Stimulated activated CD8-positive, alpha-beta memory T cell treated with anti-CD3 and anti-CD28 coated beads, Interleukin-7, amount 100 ng/mL, for 1 hour (primary cell): Measurements from ENCODE around the gene DRC1.
"Not testable (repeated sequence)": the region's sequence is repeated elsewhere in the genome, so short reads cannot be mapped to it uniquely, and the experiment has no call there.

ENCODE experiments used
- DNase-seq, 2 donors: peaks; one replicate each; pipeline ENCODE4 v3.0.0-alpha.2; 2020; ENCODE audit warnings: low read depth in 2 of 2

The DRC1 gene

DNA sequence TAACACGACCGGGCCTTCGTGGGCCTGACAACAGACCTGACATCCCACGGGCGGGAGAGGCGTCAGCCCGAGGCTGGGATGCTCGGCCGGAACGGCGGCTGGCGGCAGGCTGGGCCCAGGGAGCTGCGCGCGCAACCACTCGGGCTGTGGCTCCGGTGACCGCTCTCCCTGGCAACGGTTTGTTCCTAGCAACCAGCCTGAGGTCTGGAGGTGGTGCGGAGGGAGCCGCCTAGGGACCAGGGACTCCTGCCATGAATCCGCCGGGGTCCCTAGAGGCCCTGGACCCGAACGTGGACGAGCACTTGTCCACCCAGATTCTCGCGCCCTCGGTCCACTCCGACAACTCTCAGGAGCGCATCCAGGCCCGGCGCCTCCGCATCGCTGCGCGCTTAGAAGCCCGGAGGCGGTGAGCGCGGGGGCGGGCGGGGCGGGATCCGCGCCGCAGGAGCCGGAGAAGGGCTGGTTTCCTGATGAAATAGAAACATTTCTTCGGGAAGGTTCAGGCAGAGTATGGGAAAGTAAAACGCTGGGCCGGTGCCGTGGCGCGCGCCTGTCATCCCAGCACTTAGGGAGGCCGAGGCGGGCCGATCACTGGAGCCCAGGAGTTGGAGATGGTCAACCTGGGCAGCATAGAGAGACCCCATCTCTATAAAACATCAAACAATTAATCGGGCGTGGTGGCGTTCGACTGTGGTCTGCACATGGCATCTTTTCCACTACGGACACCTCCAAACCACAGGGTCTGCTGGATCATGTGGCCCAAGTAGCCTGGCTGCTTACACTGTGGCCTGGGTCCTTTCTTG, at the start of gene DRC1:
Gene DRC1, plus strand, starts transcription at position 182 of the 803 bp plus-strand sequence. Its CDS starts 70 bp downstream, at position 252.
- DNase-seq = no peak

DNA sequence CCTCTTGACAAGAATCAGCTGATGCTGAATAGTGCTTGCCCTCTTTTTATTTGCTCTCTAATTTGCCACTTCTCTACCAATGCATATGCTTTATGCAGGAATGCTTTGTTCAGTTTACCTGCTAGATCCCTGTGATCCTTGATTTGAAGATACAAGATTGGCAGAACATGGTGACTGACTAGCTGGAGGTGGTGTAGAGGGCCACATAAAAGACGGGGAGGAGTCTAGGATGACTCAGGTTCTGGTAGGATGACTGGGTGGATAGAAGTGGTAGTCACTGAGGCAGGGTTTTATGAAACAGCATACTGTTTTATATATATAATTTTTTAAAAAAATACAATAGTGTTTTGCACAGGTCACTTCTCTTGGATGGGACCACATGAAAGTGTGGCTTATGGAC, 48.8 kb upstream of the DRC1 start:
- no peak for DNase-seq

DNA sequence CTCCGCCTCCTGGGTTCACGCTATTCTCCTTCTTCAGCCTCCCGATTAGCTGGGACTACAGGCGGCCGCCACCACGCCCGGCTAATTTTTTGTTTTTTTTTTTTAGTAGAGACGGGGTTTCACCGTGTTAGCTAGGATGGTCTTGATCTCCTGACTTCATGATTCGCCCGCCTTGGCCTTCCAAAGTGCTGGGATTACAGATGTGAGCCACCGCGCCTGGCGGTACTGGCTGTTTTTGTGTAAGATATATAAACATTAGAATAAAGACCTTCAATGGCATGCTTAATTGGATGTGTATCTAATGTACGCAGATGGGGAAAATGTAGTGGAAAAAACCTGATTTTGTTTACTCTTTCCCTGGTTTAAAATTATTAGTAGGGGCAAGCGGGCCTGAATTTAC, 47.3 kb upstream of the DRC1 start:
- not testable (repeated sequence) for DNase-seq

DNA sequence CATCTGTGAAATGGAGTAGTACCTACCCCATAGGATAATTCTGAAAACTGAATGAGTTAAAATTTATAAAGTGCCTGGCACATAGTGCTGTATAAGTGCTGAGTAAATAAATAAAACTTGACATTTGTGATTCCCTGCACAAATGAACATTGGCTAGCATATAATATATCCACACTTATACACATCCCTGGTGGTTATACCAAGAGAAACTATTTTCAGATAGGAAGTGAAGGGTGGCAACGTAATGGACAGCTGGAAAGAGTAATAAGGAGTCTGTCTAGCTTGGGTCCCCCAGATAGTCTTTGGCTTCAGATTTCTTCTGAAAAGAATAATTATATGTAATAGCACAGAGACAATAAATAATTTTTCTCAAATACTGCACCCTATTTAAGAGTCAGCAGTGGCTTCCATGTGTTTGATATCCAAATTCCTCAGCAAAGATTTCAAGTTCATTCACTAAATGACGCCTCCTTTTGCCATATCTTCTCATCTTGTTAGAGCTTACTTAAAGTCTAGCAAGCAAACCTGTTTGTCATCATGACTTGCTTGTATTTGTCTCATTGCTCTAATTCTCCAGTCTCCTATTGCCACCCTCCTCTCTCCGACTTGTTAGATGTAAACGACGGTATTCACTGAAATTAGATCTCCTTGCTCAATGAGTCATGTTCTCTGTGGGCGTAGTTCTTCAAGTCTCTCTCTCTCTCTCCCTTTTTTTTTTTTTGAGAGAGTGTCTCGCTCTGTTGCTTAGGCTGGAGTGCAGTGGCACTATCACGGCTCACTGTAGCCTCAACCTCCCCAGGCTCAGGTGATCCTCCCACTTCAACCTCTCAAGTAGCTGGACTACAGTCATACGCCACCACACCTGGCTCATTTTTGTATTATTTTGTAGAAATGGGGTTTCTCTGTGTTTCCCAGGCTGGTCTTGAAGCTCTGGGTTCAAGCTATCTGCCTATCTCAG, 46.4 kb upstream of the DRC1 start:
- no peak for DNase-seq

DNA sequence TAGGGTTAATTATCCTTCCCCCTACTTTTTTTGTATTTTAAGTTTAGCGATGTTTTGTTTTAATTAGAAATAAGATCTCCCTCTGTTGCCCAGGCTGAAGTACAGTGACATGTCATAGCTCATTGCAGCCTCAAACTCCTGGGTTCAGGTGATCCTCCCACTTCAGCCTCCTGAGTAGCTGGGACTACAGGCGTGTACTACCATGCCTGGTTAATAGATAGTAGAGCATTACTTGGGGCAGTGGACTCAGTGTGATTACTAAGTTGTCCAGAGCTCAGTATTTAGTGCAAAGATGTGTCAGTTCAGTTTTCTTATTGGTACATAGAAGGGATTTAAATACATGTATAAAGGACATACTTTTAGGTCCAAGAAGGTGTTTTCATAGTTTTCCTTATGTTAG, 45.6 kb upstream of the DRC1 start:
- no peak for DNase-seq

DNA sequence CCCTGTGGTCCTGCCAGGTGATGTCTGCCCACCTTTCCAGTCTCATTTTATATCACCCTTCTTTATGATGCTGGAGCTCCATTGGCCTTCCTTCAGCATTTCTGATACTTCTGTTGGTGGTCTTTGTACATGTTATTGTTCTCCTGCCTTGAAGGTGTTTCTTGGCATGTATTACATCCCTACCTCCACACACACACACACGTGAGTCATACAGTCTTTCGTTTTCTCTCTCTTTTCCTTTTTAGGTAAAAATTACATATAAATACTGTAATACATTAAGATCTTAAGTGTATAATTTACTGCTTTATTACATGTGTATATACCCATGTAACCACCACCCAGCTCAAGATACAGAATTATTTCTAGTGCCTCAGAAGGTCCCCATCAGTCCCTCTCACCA, 44.9 kb upstream of the DRC1 start:
- DNase-seq = no peak

DNA sequence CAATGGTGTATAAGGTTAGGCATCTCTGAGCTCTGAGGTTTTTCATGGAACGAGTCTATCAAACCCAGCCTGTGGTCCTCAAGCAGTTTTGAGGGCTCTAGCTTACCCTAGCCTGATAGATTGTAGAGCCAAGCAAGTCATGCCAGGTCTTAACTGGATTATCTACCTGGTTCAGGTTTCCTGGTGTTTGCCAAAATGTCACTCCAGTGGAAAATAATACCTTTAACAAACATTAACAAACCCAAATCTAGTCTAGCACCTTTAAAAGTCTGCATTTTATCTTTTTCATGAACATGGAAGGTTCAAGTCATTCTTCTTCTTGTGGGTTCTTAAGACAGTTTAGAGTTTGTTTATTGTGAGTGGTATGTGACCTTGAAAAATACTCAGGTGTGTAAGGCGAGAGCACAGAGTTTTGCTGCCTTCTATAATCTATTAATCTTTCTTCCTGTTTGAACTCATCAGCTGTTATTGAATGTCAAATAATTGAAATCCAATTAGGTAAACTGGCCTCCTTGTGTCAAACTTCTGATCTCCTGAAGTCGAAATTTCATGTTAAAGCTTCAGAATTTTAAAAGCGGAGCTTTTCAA, 41.7 kb upstream of the DRC1 start:
- DNase-seq = no peak

DNA sequence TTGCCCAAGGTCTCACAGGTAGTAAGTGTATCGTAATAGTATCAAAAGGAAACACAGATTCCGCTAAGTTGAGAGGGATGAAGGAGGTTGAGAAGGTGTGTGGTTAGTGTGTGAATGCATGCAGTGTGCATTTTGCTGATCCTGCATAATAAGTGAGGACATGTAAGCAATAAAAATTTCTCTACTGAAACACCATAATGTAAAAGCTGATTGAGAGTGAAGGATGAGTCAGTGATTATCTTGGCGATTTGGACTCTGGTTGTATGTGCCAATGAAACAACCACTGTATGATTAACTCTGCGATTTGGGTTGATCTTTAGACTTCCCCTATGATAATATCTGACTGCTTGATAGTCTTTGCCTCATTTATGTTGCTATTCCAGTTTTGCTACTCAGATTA, 38.4 kb upstream of the DRC1 start:
- no peak for DNase-seq

DNA sequence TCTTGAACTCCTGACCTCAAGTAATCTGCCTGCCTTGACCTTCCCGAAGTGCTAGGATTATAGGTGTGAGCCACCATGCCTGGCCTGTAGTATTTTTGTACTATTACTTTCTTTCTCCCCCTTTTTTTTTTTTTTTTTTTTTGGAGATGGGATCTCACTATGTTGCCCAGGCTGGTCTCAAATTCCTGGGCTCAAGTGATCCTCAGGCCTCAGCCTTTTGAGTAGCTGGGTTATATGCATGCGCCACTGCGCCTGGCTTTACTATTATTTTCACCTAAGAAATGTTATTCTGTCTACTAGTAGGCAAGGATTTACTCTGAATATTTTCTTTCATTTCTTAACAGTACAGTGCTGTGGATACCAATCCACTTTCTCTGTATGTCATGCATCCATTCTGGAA, 37.8 kb upstream of the DRC1 start:
- DNase-seq = no peak

DNA sequence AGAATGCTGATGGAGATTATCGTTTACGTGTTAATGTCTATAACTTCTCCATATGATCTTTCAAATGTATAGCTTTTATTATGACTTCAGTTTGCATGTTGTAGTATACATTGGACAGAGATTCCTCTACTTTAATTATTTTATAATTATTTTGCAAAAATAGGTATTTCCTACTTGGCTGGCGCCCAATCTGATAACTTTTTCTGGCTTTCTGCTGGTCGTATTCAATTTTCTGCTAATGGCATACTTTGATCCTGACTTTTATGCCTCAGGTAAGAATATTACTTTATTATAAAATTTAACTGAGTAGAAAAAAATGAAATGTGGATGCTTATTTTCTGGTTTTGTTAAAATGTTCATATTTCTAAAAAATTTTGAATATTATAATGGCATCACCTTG, 37.1 kb upstream of the DRC1 start:
- DNase-seq = no peak

DNA sequence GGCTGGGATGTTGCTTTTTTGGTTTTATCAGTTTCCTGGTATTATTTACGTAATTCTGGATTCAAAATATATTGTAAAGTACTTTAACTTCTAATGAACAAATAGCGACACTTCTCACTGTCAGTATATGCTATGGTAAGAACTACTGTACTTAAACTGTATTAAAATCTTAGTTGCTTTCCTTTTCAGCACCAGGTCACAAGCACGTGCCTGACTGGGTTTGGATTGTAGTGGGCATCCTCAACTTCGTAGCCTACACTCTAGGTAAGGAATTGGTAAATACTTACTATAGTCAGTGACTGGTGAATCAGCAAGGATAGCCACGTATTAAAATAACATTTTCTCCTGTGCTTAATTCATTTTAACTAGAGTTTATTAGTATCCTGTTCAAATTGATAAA, 34.8 kb upstream of the DRC1 start:
- no peak for DNase-seq

DNA sequence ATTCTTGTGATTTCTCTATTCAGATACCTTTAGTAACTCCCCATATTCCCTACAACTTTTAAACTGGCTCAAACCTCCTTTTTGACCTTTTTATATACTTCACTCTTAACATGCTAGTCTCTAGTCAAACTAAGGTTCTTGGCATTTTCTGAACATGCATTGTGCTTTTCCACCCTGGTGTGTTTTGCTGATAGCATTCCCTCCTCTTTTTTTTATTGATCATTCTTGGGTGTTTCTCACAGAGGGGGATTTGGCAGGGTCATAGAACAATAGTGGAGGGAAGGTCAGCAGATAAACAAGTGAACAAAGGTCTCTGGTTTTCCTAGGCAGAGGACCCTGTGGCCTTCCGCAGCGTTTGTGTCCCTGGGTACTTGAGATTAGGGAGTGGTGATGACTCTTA, 32.1 kb upstream of the DRC1 start:
- not testable (repeated sequence) for DNase-seq

DNA sequence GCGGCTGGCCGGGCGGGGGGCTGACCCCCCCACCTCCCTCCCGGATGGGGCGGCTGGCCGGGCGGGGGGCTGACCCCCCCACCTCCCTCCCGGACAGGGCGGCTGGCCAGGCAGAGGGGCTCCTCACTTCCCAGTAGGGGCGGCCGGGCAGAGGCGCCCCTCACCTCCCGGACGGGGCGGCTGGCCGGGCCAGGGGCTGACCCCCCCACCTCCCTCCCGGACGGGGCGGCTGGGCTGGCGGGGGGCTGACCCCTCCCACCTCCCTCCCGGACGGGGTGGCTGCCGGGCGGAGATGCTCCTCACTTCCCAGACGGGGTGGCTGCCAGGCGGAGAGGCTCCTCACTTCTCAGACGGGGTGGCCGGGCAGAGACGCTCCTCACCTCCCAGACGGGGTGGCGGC, 30.8 kb upstream of the DRC1 start:
- DNase-seq = not testable (repeated sequence)

DNA sequence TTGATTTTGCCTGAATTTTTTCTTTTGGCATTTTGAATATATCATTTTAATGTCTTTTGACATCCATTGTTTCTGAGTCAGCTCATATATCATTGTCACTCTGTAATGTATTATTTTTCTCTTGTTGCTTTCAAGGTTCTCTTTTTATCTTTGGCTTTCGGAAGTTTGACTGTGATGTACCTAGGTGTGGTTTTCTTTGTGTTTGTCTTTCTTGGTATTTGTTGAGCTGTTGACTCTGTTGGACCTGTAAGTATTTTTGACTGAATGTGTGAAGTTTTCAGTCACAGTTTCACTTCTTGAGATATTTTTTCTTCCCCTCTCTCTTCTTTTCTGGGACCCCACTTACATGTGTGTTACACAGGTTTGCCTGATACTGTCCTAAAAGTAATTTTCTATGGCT, 24.9 kb upstream of the DRC1 start:
- no peak for DNase-seq

DNA sequence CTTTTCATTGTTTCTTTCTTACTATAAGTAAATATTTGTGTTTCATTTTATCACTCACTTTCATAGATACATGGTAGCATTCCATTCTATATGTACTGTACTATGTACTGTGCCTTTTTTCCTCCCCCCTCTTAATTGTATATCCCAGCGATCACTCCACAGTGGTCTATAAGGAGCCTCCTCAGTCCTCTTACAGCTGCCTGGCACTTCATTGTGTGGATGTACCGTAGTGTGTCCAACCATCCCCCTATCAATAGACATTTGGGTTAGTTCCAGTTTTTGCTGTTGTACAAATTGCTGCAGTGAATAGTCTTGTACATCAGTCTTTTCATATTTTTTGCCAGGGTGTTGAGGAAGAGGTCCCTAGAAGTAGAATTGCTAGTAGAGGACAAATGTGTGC, 21.4 kb upstream of the DRC1 start:
- DNase-seq = no peak

DNA sequence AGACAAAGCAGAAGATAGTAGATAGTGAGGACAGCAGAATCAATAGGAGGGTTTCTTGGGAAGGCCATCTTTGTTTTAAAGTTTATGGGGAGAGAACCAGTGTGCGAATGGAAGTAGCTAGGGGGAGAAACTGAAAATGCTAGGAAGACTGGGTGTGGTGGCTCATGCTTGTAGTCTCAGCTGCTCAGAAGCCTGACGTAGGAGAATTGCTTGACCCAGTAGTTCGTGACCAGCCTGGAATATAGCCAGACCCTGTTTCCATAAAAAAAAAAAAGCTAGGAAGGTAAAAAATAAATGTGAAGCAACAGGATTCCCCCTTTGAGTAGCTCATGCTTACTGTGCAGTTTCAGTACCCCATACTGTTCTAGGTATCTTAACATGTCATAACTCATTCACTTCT, 19.2 kb upstream of the DRC1 start:
- DNase-seq = no peak

DNA sequence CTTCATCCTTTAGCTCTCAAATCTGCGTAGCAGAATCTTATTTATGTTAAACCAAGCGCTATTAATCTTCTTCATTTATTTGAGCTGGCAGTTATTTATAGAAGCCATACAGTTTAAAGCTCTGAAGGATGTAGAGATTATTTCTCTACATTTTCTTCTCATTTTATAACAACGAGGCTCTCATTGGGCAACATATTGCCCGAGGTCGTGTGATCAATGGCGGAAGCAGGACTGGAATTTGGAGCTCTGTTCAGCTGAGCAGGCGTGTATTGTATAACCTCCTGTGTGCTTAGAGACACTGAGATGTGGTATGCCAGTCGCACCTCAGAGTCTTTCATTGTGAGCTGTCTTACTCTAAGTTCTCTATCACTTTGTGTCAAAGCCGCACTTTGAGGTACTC, 17.5 kb upstream of the DRC1 start:
- no peak for DNase-seq

DNA sequence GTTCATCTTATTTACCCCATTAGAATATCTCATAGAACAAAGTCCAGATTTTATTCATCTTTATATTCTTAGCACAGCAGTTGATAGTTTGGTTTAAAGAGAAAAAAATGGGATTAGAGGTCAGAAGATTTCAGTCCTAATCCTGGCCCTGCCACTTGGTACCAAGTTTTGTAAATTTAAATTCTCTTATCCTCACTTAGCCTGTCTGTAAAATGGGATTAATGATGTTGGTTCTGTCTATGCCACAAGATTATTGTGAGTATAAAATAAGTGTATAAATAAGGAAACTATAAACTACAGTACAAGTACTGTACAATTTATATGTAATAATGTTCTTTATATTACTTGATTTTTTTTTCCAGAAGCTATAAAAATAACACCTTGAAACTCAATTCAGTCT, 17.1 kb upstream of the DRC1 start:
- no peak for DNase-seq

DNA sequence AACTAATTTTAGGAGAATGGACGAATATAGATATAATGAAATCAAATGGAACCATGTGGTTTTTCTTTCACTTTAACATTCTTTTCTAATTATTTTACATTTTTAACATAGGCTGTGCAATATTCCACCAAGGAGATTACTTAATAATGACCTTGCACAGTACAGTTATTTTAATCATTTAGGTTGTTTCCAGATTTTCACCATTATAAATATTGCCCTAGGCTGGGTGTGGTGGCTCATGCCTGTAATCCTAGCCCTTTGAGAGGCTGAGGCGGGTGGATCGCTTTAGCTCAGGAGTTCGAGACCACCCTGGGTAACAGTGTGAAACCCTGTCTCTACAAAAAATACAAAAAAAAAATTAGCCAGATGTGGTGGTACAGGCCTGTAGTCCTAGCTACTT, 14.5 kb upstream of the DRC1 start:
- no peak for DNase-seq

DNA sequence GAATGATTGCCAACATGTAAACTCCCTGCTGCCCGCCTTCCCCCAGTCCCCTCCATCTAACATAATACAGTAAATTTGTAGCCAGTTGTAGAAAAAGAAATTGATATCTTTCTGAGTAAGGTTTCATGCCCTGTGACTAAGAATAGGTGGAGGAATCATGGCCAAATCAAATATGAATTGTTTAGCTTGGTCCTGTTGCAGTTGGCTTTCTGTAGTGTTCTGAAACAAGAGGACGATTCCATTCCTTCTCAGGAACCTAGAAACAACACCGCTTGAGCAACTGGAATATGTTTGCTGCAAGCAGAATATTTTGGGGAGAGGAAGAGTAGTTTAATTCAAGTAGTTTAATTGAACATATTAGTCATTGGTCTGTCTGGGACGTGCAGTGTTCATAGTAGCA, 7.0 kb upstream of the DRC1 start:
- no peak for DNase-seq

DNA sequence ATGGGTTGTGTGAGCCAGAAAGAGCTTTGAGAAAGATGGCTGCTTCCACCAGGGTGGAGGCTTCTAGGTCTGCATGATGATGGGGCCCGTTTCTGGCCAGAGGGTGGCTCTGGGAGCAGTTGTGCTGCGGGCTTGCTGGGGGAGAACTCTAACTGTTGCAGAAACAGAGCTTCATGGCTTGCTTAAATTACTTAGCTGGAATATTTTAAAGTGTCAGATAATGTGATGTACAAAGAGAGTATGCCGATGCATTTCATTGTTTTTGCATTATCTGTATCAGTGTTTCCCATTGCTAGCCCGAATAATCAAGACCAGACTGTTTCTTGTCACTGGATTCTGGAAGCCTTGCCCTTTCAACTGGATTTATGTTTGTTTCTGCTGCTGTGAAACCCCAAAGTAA, 6.3 kb upstream of the DRC1 start:
- no peak for DNase-seq

DNA sequence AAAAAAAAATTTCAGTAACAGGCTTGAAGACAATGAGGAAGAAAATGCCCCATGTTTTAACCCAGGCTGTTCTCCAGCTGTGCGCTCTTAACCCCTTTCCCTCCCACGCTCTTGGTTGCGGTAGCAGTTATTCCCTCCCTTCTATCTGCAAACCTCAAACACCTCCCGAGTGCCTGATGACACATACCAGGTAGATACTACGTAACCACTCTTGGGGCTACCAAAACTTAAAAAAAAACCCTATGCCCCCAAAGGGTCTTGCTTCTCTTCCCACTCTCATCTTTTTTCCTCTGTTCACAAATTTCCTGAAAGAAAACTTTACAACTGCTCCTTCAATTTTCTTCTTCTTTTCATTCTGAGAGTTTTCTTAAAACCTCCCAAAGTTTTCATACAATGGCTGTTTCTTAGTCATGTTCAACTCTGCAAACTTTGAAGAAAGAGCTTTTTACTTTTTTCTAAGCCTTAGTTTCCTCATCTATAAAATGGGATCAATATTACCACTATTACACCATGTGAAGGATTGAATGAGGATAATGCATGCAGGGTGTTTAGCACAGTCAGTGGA, 4.9 kb upstream of the DRC1 start:
- no peak for DNase-seq
